Loucy (cell line): ENCODE results near the gene TARM1.

Experiments used
- CTCF ChIP-seq: fragments of 200-600 bp; sonication (generic); conservative IDR thresholded peaks from 2 replicates; pipeline ENCODE4 v1.5.1; 2014; ENCODE audit warnings: mild to moderate bottlenecking, antibody characterized with exemption, low read length
- EZH2phosphoT487 ChIP-seq: fragments of 200-600 bp; IDR thresholded peaks from 2 replicates; pipeline ENCODE4 v1.6.1; 2018; ENCODE audit warnings: antibody characterized with exemption, mild to moderate bottlenecking, moderate library complexity, borderline replicate concordance

GRCh38 chr19:54042989-54043388 lies 38.2 kb downstream of the TARM1 start:
- TF ChIP-seq CTCF (no peak), EZH2phosphoT487 (no peak)
